SW480 (cell line): ENCODE measurements around the gene VENTX.

ENCODE experiments used
- DNase-seq: peaks from one replicate; pipeline ENCODE4 v3.0.0-alpha.2; 2016; ENCODE audit warnings: low spot score

VENTX gene

DNA sequence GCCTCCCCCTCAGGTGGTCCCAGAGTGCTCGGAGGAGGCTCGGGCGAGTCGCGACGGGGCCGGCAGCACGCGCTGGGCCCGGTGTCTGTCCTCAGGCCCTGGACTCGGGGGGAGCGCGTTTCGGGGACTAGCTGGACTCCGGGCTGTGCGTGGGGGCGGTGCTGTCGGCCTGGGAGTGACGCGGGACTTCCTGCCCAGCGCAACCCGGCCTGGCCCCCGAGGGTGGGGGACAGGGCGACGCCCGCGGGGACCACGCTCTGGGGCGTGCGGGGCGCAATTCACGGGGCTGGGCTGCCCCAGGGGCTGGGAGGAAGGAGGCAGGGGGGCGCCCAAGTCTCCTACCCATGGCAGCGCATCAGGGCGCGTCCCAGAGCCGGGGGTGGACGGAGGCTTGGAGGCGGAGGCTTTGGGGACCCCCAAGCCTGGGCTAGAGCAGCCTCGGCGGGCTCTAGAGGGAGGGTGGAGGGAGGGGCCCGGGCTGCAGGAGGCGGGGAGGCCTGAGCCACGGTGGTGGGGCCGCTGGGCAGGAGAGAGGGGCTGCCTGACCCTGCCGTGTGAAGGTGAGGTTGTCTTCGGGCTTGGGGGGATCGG is 2.3 kb upstream of the VENTX start:
- no peak for DNase-seq

DNA sequence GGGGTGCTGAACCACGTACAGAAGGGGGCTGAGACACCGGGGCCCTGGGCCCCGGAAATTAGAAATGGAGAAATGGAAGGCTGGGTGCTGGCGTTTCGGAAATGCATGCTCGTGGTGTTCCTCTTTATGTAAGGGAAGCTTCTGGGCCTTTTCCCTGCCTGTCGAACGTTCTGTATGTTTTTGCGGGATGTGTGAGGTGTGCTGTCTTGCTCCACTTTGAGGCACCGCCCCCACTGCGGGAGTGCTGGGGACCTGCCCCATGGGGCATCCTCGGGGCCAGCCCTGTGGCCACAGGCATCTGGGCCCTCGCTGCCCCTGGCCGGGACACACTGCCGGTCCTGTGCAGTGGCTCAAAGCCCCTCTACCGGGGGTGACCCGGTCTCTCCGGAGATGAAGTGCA is 1.7 kb upstream of the VENTX start:
- no peak for DNase-seq

GRCh38 chr10:133236401-133237240 is 1.0 kb upstream of the VENTX start:
- DNase-seq: no peak

DNA sequence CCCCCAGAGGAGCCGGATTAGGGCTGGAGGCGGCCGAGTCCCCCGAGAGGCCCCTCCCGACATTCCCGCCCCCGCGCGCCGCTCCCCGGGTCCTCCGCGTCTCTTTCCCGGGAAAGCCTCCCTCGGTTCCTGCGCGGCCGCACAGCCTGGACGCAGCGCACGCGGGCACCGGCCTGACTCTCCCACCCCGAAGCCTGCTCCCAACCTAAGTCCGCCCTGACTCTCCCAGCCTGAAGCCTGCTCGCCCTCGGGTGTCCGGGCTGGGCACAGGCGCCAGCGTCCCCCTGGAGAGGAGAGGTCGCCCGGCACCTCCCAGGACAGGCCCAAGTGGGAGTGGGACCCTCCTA is 441 bp upstream of the VENTX start:
- no peak for DNase-seq

DNA sequence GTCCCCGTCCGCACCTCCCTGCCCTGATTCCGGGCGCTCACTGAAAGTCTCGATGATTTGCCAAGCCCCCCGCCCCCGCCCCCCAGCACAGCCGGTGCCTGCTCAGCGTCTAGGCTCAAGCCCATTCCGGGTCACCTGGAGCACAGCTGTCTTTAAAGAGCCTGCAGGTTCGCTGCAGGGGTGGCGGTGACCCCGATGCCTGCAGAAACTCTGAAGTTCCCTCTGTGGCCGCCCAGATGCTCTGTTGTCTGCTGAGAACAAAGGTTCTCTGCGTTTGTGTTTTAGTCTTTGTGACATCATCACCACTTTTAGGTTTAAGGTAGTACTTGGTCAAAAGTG is 780 bp downstream of the VENTX start:
- no peak for DNase-seq

- no peak for DNase-seq
Measured at GRCh38 chr10:133239990-133240389, 2.3 kb downstream of the VENTX start.

DNA sequence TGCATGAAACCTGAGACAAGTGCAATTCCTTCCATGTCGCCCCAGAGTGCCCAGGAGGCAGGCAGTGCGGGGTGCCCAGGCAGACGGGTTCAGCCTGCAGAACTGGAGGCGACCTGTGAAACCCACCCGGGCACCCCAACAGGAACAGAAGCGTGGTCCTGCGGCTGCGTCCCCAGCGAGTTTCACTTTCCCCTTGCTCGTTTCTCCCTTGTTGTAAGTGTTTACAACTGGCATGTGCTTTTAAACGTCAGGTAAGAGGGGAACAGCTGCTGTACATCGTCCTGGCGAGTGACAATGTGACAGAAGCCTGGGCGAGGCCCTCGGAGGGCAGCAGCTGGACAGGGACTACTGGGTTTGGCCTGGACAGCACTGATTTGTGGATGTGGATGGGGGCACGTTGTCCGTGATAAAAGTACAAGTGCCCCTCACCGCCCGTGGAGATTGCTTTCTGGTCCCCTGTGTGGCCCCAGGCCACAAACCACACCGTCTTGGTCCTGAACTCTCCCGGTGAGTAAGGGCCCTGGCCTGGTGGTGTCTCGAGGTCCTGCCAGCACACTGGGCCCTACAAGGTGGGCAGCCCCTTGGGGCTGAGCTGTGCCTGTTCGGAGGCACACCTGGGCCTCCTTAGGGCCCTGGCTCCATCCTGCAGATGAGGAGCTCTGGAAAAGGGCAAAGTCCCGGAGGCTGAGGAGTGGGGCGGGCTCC is 4.0 kb downstream of the VENTX start:
- no peak for DNase-seq

DNA sequence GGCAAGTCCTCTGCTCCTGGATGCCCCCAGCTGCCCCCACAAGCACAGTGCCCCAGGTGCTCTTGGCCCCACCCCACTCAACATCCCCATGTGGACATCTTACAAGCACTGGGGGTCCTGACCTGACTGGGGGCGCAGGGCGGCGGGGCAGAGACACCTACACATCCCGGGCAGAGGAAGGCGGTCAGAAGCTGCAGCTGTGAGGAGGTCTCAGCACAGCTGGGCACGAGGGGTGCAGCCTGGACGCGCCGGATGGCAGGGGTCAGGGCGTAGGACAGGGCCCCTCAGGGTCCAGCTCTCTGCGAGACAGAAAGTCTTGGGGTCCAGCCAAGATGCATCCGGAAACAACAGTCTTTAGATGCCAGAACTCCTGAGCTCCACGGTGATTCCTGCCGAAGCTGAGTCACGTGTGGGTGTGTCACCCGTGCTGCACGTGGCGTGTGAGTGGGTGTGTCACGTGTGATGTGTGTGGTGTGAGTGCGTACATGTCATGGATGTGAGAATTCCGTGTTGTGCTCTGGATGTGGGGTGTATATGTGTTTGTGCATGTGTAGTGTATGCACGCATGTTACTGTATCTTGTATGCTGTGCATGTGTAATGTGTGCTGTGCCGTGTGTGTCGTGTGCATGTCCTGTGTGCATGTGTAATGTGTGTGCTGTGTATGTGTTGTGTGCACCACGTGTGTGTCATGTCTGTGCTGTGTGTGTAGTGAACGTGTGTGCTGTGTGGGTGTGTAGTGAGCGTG is 5.1 kb downstream of the VENTX start:
- DNase-seq: no peak

DNA sequence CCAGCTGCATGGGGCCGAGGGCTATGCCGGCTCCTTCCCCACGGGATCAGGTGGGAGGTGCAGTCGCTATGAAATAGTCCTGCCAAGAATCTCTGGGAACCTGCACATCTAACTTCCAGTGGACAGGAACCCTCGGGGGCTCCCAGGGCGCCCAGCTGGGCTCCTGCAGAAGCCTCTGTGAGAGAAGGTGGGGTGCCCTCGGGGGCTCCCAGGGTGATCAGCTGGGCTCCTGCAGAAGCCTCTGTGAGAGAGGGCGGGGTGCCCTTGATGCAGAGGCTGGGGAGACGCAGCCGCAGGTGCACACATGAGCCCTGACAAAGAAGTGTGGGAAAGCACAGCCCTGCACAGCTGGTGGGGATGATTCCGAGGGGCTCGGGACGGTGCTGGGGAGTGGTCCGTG is 5.9 kb downstream of the VENTX start:
- DNase-seq: no peak

- DNase-seq: peak; percentile 57
Measured at GRCh38 chr10:133245439-133246235, 8.0 kb downstream of the VENTX start.

- no peak for DNase-seq
Measured at GRCh38 chr10:133246236-133246626, 8.6 kb downstream of the VENTX start.

DNA sequence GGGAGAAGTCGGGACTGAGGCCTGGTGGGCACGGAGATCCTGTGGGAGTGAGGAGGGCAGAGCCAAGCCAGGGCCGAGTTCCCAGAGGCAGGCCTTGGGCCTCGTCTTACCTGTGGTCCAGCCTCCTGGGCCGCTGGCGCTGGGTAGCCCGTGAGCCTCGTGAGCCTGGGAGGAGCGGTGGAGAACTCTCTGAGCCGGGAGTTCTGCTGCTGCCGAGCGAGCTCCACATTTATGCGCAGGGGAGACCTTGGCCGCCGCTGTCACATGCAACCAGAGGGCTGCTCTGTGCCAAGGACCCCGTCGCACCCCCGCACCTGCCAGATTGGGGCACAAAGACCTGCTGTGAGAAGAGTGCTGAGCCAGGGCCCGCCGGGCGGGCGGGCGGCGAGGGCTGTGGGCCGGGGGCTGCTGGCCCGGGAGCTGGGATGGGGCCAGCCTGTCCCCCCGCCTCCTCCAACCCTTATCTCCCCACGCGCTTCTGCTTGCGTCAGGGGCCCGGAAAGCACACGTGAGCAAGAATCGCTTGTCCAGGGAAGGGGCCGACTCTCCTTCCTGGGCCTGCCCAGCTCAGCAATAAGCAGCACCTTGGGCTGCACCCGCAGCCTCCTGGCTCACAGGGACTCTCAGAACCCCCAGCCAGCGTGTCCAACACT is 10.2 kb downstream of the VENTX start:
- no peak for DNase-seq

GRCh38 chr10:133248334-133248715 is 10.7 kb downstream of the VENTX start:
- DNase-seq: no peak

DNA sequence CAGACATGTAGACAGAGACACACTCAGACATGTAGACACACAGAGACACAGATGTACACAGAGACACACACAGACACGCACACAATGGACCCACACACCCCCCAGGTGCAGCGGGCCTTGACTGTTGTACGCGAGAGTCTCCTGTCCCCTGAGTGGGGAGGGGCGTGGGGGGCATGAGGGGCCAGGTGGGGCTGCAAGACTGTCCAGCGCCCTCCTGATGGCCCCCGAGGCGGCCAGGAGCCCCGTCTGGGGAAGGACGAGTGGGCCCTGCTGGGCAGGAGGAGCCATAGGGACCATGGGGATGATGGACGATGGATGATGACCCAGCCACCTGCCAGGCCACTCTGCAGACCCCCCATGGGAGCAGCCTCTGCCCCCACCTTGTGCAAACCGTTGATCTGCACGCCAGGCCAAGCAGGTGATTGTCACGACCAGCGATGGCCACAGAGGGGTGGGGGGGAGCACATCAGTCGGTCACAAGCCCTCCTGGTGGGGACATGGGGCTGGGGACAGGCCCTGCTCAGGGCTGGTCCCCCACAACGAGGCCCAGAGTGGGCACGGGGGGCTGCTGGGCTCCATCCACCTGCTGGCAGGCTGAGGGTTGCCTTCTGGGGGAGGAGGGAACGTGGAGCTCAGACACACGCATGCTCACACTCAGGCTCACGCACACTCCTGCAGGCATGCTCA is 11.6 kb downstream of the VENTX start:
- DNase-seq: no peak

DNA sequence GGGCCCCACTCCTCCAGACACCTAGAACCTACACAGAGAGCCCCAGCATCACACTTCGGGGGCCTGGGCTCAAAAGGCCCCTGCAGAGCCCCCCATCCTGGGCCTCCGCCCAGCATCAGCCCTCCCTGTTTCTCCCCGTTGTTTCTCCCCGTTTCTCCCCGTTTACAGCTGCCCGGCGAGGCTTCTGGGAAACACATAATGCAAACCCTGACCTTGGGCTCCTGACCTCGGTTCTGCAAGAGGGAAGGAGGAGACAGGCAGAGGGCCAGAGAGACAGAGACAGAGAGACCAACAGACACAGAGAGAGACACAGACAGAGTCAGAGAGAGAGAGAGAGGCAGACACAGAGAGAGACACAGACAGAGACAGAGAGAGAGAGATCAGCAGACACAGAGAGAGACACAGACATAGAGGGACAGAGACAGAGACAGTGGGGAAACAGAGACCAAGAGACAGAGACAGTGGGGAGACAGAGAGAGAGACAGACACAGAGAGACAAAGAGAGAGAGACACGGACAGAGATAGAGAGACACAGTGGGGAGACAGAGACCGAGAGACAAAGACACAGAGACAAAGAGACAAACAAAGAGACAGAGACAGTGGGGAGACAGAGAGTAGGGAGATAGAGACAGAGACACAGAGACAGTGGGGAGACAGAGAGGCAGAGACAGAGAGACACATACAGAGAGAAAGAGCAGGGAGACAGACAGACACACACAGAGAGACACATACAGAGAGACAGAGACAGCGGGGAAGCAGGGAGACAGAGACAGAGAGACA is 12.5 kb downstream of the VENTX start:
- no peak for DNase-seq

GRCh38 chr10:133251388-133252222 is 13.9 kb downstream of the VENTX start:
- DNase-seq: no peak

DNA sequence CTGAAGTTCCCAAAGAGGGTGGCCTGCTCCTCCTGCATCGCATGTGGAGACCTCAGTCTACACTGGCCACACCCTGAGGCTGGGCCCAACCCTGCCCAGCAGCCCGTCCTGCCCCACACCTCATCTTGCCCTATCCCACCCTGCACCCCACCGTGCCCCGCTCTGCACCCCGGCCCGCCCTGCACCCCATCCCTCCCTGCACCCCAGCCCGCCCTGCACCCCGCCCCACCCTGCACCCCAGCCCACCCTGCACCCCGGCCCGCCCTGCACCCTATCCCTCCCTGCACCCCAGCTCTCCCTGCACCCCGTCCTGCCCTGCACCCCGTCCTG is 14.5 kb downstream of the VENTX start:
- no peak for DNase-seq

DNA sequence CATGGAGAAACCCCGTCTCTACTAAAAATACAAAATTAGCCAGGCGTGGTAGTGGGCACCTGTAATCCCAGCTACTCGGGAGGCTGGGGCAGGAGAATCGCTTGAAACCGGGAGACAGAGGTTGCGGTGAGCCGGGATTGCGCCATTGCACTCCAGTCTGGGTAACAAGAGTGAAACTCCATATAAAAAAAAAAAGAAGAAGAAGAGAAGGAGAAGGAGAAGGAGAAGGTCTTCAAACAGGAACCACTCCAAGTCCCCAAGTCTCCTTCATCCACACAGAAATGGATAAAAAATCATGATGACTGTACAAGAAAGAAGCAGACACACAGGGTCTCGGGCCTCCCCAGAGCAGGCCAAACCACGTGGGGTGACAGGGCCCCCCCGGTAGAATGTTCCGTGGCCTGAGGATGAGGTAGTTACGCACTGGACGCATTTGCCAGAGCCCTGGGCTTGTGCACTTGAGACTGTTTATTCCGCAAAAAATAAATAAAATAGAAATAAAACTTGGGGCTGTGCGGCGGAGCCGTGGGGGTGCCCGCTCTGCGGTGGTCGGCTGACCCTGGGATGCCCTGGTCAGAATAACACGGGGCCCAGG is 15.8 kb downstream of the VENTX start:
- no peak for DNase-seq
